ENCODE results near the gene ANXA2R.
"Not testable (repeated sequence)": the region's sequence is repeated elsewhere in the genome, so short reads cannot be mapped to it uniquely, and the experiment has no call there.

The ANXA2R gene

GRCh38 chr5:43040287-43041098 lies at the start of gene ANXA2R:
ANXA2R (minus strand) TSS chr5:43040319; CDS start chr5:43040046, 273 bp downstream.
- peak; percentile 93 for DNase-seq

DNA sequence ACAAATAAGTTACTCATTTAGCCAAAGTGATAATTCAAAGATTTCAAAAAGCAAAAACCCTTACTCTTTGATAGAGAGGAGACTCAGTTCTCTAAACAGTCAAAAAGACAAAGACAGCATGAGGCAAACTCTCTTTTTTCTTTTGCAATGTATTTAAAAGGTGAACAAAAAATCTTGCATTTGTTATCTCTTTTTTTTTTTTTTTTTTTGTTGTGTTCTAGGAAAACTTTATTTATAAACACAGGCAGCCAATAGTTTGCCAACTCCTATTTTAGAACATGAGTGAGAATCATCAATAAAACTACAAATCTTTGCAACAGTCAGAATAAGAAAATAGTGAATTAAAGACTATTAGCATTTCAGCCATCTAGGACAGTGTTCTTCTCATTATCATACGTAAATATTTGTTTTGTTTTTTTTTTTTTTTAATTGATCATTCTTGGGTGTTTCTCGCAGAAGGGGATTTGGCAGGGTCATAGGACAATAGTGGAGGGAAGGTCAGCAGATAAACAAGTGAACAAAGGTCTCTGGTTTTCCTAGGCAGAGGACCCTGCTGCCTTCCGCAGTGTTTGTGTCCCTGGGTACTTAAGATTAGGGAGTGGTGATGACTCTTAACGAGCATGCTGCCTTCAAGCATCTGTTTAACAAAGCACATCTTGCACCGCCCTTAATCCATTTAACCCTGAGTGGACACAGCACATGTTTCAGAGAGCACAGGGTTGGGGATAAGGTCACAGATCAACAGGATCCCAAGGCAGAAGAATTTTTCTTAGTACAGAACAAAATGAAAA lies 46.2 kb upstream of the ANXA2R start:
- not testable (repeated sequence) for DNase-seq

DNA sequence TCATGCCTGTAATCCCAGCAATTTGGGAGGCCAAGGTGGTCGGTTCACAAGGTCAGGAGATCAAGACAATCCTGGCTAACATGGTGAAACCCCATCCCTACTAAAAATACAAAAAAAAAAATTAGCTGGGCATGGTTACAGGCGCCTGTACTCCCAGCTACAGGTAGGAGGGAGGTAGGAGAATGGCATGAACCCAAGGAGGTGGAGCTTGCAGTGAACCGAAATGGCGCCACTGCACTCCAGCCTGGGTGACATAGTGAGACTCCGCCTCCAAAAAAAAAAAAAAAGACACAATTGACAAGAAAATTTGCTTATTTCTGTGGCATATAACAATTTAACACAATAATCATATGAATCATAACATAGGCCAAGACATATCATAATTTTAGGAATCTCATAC lies 45.3 kb upstream of the ANXA2R start:
- DNase-seq = no peak

DNA sequence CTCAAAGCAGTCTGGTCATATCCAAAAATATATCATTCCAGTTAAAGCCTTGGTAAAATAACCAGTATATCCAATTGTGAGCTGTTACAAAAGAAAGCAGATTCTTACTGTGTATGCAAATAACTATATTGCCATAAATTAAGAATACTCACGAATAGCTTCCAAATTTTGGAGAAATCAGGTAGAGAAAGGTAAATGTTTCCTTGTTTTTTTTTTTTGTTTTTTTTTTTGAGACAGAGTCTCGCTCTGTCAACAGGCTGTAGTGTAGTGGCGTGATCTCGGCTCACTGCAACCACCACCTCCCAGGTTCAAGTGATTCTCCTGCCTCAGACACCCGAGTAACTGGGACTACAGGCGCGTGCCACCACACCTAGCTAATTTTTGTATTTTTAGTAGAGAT lies 44.3 kb upstream of the ANXA2R start:
- DNase-seq = not testable (repeated sequence)

- DNase-seq = not testable (repeated sequence)
Measured at GRCh38 chr5:43081345-43081744, 41.2 kb upstream of the ANXA2R start.

DNA sequence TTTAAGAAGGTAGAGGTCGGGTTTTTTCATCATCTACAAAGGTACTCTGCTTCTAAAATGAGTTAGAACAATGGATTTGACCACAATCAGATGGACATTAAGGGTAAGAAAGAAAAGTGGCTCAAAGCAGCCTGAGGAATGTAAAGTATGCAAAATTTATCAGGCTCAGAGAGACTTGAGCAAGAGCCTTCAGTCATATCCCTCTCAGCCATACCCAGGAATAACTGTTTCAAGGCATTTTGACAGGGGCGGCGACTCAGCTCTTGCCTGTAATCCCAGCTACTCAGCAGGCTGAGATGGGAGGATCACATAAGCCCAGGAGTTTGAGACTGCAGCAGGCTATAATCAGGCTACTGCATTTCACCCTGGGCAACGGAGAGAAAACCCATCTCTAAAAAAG lies 38.8 kb upstream of the ANXA2R start:
- peak; percentile 90 for DNase-seq

DNA sequence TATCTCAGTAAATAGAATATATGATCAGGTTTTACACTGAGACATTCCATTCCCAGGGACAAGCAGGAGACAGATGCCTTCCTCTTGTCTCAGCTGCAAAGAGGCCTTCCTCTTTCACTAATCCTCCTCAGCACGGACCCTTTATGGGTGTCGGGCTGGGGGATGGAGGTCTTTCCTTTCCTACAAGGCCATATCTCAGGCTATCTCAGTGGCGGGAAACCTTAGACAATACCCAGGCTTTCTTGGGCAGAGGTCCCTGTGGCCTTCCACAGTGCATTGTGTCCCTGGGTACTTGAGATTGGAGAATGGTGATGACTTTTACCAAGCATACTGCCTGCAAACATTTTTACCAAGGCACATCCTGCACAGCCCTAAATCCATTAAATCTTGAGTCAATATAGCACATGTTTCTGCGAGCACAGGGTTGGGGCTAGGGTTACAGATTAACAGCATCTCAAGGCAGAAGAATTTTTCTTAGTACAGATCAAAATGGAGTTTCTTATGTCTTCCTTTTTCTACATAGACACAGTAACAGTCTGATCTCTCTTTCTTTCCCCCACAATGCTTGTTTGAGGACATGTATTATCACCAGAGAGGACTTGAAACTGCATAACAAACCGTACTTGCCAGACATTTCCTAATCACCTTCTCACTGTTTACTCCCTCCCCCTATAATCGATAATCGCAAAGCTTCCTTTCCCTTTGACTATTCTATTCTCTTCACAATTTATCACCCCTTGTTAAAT lies 37.5 kb upstream of the ANXA2R start:
- not testable (repeated sequence) for DNase-seq

- DNase-seq = no peak
Measured at GRCh38 chr5:43075319-43076293, 35.5 kb upstream of the ANXA2R start.

DNA sequence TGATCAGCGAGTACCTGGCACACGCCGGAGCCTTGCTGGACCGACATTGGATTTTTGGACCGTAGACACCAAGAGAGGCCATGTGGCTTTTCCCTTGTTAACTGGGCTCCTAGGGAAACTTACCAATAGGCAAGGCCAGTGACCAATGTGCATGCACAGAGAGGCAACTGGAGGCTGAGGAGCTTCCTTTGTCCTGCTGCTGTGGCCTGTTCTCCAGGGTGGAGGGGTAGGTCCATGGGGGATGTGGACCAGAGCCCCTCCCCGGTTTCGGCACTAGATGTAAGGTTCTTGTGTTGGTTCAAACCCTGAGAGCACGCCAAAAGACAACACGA lies 34.8 kb upstream of the ANXA2R start:
- no peak for DNase-seq

DNA sequence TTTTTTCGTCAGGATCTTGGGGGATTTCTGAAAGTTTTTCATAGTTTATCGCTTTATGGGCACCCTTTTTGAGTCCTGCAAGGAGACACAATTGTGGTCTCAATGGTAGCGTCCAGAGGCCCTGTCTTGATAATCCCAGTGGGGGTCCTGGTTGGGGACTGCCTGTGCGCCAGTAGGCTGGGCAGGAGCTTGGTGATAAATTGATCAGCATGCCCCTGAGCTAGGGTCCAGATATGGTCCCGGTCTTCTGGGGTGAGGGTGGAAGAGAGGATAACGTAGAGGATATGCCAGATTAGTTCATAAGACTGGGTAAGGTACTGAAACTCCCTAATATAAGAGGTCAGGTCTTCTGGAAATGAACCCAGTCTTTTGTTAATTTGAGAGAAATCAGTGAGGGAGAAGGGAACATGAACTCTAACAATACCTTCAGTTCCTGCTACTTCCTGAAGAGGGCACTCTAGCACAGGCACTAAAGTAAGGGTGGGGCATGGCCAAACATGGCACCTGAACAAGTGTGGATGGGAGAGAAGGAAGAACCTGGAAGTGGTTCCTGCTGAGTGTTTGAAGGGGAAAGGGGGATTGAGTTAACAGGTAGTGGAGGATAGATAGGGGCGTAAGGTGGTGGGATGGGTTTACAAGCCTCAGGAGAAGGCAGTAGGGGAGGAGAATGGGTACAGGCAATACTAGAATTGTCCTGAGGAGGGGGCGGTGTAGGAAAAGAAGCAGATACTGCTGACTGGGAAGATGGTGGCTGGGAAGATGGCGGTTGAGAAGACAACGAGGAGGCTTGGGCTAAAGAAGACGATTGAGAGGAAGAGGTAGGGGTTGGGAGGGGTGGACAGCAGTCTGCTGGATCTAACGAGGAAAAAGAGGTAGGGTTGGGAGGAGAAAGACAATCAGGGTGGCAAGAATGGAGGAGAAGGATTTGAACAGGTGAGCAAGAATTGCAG lies 33.8 kb upstream of the ANXA2R start:
- peak; percentile 57 for DNase-seq

- DNase-seq = not testable (repeated sequence)
Measured at GRCh38 chr5:43069401-43069720, 29.2 kb upstream of the ANXA2R start.

DNA sequence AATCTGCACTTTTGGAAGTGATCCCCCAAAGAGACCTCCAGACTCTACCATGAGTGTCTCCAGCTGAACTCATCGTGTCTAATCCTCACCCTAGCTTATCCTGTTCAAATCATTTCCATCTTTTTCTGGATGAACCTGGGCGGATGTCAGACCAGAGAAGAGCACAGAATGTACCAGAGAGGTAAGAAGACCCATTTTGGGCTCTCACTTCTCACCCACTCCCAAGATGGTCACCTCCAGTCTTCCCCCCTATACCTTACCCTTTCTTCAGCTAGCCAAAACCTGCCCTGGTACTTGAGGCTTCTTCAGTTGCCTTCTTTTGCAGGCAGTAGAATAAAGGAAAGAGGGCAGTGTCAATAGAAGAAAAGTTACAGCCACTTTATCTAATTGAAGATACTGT lies 27.9 kb upstream of the ANXA2R start:
- no peak for DNase-seq

- peak; percentile 96 for DNase-seq
Measured at GRCh38 chr5:43066799-43067741, 27.0 kb upstream of the ANXA2R start.

DNA sequence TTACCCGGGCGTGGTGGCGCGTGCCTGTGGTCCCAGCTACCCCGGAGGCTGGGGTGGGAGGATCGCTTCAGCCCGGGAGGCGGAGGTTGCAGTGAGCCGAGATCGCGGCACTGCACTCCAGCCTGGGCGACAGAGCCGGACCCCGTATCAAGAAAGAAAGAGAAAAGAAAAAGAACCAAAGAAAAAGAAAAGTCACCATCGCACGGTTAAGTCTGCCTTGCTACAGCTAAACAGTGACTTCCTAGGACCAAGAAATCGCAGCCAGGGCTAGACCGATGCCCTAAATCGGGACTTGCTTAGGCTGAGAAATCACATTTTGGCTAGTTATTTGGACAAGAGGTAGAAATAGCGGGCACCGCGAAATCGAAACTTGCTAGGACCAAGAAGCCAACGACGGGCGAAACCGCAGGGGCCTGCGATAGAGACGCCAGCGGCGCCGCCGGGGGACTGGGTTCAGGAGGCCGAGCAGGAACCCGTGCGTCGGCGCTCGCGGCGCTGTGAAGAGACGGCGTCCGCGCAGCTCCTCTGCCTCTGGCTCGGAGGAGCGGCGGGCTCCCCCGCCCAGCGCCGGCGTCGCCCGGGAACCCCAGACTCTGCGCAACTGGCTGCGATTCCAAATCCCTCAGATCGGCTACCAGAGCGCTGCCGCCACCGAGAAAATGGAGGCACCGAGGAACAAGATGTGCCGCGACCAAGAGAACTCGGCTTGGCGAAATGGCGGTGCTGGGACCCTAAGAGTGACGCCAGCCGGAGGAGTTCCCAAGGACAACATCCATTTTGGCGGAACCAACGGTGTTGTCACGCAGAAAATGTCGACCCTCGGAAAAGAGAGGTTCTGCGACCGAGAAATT lies 26.1 kb upstream of the ANXA2R start:
- DNase-seq = peak; percentile 69

GRCh38 chr5:43065387-43065947 lies 25.3 kb upstream of the ANXA2R start:
- peak; percentile 21 for DNase-seq

DNA sequence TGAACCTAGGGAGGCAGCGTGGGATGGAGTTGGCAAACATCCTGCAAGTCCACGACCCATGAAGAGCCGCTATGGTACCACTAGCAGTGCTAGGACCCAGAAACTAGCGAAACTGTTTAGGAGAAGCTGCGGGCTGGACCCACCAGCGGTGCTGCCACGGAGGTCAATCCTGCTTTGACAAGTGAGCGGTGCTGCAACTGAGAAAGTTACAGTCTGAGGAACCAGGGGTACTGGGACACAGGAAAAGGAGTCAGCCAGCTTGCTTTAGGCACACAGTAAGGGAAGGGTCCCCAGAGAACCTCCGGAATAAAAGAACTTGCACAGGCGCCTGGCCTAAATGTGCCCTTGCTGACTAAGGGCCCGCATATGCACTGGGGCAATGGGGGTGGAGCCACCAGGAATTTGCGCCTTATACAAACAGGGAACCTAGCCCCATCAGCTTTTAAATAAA lies 23.6 kb upstream of the ANXA2R start:
- DNase-seq = peak; percentile 54

- peak; percentile 59 for DNase-seq
Measured at GRCh38 chr5:43061352-43062075, 21.4 kb upstream of the ANXA2R start.

DNA sequence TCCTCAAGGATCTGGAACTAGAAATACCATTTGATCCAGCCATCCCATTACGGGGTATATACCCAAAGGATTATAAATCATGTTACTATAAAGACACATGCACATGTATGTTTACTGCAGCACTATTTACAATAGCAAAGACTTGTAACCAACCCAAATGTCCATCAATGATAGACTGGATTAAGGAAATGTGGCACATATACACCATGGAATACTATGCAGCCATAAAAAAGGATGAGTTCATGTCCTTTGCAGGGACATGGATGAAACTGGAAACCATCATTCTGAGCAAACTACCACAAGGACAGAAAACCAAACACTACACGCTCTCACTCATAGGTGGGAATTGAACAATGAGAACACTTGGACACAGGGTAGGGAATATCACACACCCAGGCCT lies 19.9 kb upstream of the ANXA2R start:
- DNase-seq = not testable (repeated sequence)

All from EL (cell line).